AG08395 (cell line): ENCODE data around the gene KIAA0232.
A peak's percentile ranks its signal among the peaks of the same experiment; 100 is the strongest.

Source experiments
- DNase-seq: peaks from one replicate; pipeline ENCODE4 v3.0.0; 2012; ENCODE audit warnings: mixed read lengths, low spot score

The KIAA0232 gene

DNA sequence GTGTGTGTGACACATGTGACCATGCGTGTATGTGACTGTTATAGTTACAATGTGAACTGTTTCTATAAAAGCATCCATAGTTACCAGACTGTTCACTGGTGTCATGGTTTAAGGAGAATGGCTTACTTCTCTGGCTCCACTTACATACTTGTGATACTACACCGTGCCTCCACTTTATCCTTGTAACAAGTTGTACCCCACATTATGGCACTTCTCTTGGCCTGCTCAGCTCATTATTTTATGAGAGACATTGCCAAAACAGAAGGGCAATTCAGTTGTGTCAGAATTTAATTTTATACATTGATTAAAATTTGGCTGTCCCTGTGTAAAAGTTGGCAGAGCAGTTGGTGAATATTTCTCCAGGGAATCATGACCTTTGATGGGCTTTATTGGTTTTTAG lies 64.7 kb downstream of the KIAA0232 start:
- DNase-seq, result no peak

GRCh38 chr4:6848717-6849305 lies 66.3 kb downstream of the KIAA0232 start:
- DNase-seq, result no peak

DNA sequence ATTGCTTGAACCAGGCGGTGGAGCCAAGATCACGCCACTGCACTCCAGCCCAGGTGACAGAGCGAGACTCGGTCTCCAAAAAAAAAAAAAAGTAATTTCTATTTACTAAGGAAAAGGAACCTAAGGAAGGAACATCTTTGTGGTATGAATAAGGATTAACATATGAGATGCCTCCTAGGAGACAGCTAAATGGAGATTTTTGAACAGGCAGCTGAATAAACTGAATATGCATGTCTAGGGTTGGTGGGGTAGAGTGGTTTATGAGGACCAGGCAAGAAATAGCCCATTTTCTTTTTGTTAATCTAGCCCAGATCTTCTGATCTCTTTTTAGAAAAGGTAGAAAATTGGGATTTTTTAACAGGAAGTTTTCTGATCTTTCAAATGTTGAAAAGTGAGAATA lies 67.2 kb downstream of the KIAA0232 start:
- DNase-seq, result no peak

GRCh38 chr4:6851431-6851830 lies 68.9 kb downstream of the KIAA0232 start:
- DNase-seq, result no peak

DNA sequence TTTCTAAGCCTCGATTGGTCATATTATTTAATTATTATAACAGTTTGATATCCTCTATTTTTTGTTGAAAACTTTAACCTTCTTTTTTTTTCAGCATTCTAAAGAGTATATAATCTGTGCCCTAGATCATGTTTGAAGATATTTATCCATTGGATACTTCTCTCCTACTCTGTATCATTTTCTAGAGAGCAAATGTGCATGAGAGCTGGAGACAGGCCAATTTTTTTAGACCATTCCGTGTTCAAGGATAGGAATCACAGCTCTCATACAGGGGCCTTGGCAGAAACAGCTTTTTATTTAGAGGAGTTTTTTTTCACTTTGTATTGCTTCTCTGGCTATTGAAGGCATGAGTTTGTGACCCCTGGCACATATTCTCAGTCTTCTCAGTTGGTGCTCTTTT lies 69.4 kb downstream of the KIAA0232 start:
- no peak for DNase-seq

GRCh38 chr4:6852582-6852981 lies 70.1 kb downstream of the KIAA0232 start:
- no peak for DNase-seq

GRCh38 chr4:6854098-6854744 lies 71.7 kb downstream of the KIAA0232 start:
- DNase-seq, result no peak

- peak; percentile 19 for DNase-seq
Measured at GRCh38 chr4:6855692-6856297, 73.3 kb downstream of the KIAA0232 start.

DNA sequence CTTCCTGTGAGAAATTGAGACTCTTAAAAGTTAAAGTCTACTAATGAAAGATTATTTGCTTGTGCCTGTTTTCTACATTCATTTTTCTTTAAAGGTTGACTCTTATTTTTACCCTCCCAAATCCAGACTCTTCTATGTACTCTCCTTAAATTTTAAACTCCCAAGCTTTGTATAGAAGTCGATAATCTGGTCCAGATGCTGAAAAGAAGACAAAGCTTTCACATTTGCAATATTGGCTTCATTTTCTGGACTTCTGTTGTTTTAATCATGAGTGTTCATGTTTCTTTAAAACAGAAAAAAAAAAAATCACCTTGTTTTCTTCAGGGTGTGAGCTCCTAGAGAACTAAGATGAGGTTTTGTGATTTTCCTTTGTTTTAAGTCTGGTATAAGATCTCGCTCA lies 73.9 kb downstream of the KIAA0232 start:
- DNase-seq, result no peak

- DNase-seq, result no peak
Measured at GRCh38 chr4:6857009-6857882, 74.7 kb downstream of the KIAA0232 start.

DNA sequence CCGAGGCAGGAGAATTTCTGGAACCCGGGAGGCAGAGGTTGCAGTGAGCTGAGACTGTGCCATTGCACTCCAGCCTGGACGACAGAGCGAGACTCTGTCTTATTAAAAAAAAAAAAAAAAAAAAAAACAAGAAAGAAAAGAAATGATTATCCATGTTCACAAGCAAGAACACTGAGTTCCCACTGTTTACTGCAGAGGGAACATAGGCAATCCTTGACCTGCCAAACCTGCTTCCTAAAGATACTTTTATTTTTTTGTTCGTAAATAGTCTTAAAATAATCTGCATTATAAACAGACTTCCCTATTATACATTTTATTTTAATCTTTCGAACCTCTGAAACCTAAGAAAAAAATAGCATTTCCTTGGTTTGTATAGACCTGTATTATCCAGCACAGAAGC lies 76.5 kb downstream of the KIAA0232 start:
- no peak for DNase-seq

DNA sequence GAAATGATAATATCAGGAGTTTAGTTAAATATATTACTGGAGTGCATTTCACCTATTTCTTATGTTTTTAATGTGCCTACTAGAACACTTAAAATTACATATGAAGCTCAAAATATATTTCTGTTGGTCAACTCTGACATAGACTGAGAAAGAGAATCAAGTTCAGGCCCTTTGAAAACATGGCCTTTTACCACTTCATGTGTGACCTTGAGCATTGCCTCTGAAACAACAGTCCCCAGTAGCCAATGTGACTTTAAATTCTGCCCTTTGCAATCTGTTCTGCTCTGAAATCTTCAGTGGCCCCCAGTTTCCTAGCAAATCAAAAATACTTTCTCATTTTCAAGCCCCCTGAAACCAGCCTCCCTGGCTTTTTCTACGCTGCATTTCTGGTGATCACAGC lies 77.0 kb downstream of the KIAA0232 start:
- DNase-seq, result no peak

- no peak for DNase-seq
Measured at GRCh38 chr4:6868386-6868785, 85.9 kb downstream of the KIAA0232 start.

GRCh38 chr4:6869944-6870343 lies 87.4 kb downstream of the KIAA0232 start:
- no peak for DNase-seq

GRCh38 chr4:6873291-6873690 lies 90.8 kb downstream of the KIAA0232 start:
- DNase-seq, result no peak

DNA sequence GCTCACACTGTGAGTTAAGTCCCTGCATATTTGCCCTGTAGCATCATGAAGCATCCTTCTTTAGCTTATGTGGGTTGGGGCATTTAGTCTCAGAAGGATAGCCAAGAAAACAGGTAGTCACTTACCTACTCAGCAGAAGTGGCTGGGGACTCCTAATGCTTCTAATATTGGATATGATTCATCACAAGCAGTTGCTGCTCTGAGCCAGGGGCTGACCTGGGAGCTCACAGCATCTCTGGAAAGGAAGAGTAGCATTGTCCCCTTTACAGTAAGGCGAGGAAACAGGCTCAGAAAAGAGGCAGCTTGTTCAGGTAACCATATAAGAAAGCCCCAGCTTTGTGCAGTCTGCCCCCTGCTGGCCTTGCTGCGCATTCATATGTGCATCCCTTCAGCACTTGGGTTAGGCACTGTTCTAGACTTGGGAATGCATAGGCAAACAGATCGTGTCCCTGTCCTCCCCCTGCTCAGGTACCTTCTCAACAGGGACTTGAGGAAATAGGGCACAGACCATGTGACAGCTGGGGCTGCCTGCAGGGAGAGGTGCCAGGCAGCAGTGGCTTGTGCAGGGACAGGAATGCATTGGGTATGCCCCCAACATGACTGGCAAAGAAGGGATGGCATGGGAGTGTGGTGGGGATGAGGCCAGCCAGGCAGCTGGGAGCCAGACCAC lies 91.4 kb downstream of the KIAA0232 start:
- peak; percentile 63 for DNase-seq

DNA sequence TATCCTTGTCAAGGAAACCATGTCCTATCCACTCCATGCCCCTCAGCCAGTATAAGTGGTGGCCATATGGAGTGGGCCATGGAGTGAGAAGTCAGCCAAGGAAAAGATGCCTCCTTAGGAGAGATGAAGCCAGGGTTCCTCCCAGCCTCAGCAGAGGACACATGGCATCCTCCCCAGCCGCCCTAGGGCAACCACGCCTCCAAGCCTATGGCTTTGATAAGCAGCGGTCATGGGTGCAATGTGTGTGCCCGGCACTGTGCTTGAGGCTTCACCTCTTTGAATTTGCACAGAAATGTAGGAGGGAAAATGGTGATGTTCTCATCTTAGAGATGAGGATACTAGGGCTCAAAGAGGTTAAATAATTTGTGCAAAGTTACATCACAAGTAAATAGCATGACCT lies 92.5 kb downstream of the KIAA0232 start:
- no peak for DNase-seq

GRCh38 chr4:6875431-6875831 lies 92.9 kb downstream of the KIAA0232 start:
- DNase-seq, result no peak

- peak; percentile 55 for DNase-seq
Measured at GRCh38 chr4:6876440-6876839, 93.9 kb downstream of the KIAA0232 start.

DNA sequence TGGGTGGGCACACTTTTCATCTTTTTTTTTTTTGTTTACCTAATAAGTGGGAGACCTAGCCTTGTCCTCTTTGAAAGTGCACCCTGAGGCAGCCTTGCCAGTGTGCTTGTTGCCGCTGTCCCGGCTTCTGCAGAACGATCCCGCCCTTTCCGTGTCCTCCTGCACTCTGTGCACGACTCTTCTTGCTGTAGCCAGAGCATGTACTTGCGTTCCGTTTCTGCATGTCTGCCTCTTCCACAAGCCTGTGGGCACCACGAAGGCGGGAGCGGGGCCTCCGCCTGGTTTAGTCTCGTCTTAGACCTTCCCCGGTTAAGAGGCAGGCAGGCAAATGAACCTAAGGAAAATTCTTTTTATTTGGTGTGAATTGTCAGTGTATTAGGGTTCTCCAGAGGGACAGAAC lies 94.5 kb downstream of the KIAA0232 start:
- no peak for DNase-seq

DNA sequence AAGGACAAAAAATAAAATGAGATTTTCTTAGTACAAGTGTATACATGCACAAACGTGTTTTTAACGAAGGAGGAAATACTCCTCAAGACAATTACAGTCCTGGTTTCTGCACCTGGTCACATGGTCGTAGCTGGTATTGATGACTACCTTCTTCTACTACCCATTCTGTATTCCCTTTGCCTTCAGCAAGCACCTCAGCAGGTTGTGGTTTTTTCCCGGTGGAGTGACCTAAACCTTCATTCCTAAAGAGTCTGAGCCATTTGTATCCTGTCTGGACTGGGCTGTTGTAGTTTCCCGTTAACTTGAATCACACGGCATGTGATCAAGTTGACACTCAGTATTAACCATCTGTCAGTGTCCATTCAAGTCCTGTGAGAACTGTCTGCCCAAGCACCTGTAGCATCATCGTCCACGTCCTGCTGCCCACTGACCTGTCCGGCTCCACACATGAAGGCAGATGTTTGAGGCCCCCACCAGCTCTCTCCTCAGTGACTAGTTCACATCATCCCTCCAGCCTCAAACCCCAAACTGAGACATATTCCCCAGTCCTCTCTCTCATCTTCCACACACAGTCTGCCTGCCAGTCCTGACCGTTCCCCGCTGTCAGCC lies 96.0 kb downstream of the KIAA0232 start:
- no peak for DNase-seq

DNA sequence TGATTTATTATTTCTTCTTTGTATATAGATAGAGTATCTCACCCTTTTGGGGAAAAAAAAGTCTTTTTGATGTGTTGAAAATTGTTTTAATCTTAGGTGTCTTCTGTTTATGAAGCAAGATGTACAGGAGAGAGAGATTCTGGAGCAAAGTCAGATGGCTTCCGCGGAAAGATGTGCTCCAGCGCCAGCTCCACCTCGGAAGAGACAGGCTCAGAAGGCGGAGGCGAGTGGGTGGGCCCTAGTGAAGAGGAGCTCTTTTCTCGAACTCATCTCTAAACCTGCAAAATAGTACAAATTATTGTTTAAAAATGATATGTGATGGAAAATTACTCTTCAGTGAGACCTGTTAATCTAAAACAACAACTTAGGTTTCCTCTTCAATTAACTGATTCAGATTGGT lies 98.2 kb downstream of the KIAA0232 start:
- DNase-seq, result no peak
